Right ventricle myocardium inferior (tissue), 1 donor: ENCODE measurements around the gene SLC25A13. TPM values are rescaled to one million over a fixed set of nuclear protein-coding genes. Genes with fewer than 3 reads are reported as not detected.
"Not testable (repeated sequence)": the region's sequence is repeated elsewhere in the genome, so short reads cannot be mapped to it uniquely, and the experiment has no call there.

Experiments used
- ATAC-seq: fragments of 200-7000 bp; cut with Tn5 transposase; one replicate; pipeline ENCODE4 v1.9.1; 2020; ENCODE audit warnings: mild to moderate bottlenecking, moderate library complexity
- DNase-seq: peaks from one replicate; pipeline ENCODE4 v3.0.0; 2021; ENCODE audit errors: missing footprints
- intact Hi-C: fragments of 100-400 bp; cut with DNase I; formaldehyde crosslinking; loops from one replicate; pipeline ENCODE4 v1.11.0; 2022
- total RNA-seq: library from RNA; stranded (reverse); fragmentation: NEBNext Ultra II Directional; extraction: Animal tissue kit (Norgen Biotek cat#: 25700); gene quantifications from one replicate; pipeline ENCODE4 v1.2.1, GENCODE V29; 2021
- donor health status: DM: no; HTN: yes; CAD: no; lungs with severe emphysema.

Gene SLC25A13
- total RNA-seq, 1 donor from 2014 or later, result 10.7 TPM

GRCh38 chr7:96328016-96328415 is 6.1 kb upstream of the SLC25A13 start:
- ATAC-seq (no peak), DNase-seq (no peak)
- intact Hi-C loops, result loop anchor here (10.0 kb wide), 2 partner anchors 87 to 1927 kb away; partner anchors contain the start of gene TECPR1

GRCh38 chr7:96327429-96327828 is 5.5 kb upstream of the SLC25A13 start:
- ATAC-seq, result no peak
- DNase-seq, result no peak
- intact Hi-C loops, result loop anchor here (10.0 kb wide), 2 partner anchors 87 to 1927 kb away; partner anchors contain the start of gene TECPR1

- intact Hi-C loops, result loop anchor here (10.0 kb wide), 2 partner anchors 88 to 1928 kb away; partner anchors contain the start of gene TECPR1
- ATAC-seq, DNase-seq: not testable (repeated sequence)
Measured at GRCh38 chr7:96326752-96327151, 4.9 kb upstream of the SLC25A13 start.

DNA sequence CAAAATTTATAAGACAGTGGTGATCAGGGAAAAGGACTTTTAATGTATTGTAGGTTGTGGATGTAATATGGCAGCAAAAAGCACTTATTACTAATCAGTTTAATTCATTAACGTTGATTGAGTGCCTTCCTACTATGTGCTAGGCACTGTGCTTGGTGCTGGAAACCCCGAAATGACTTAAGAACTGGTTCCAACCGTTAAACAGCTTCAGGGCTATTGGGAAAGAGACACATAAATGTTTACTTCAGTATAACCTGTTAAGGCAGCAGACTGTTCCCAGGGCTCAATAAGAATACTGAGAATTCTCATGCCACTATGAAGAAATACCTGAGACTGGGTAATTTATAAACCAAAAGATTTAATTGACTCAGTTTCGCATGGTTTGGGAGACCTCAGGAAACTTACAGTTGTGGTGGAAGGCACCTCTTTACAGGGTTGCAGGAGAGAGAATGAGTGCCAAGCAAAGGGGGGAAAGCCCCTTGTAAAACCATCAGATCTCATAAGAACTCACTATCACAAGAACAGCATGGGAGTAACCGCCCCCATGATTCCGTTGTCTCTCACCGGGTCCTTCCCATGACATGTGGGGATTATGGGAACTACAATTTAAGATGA is 1.1 kb upstream of the SLC25A13 start:
- intact Hi-C loops, result loop anchor here (5.0 to 10.0 kb wide), 3 partner anchors 86 to 1932 kb away; partner anchors contain the start of gene TECPR1
- ATAC-seq, result no peak
- DNase-seq, result no peak

DNA sequence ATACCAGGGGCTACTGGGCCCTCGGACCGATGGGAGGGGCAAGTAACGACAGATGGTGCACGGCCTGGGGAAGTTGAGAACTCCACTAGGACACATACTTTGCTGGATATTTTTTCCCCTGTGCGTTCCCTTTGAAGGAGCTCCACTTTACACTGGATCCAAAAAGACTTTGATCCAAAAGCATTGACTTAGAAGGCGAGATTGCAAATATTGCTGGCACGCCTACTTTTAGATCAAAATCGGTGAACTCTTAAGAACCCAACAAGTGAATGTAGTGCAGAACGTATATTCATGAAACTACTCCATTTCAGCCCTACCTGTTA is 436 bp upstream of the SLC25A13 start:
- DNase-seq, result no peak
- ATAC-seq, result no peak
- intact Hi-C loops, result loop anchor here (5.0 to 10.0 kb wide), 3 partner anchors 85 to 1932 kb away; partner anchors contain the start of gene TECPR1

- intact Hi-C loops, result loop anchor here (5.0 to 10.0 kb wide), 3 partner anchors 84 to 1934 kb away; partner anchors contain the start of gene TECPR1
- ATAC-seq, result peak; percentile 86
- DNase-seq, result peak; percentile 90
Measured at GRCh38 chr7:96321031-96321657, 754 bp downstream of the SLC25A13 start.

- intact Hi-C loops, result loop anchor here (5.0 to 10.0 kb wide), 3 partner anchors 83 to 1934 kb away; partner anchors contain the start of gene TECPR1
- ATAC-seq, result no peak
- no peak for DNase-seq
Measured at GRCh38 chr7:96320442-96320841, 1.5 kb downstream of the SLC25A13 start.

- intact Hi-C loops, result no loop called here
- DNase-seq, result no peak
Measured at GRCh38 chr7:96319439-96319838, 2.5 kb downstream of the SLC25A13 start.

GRCh38 chr7:96316949-96317348 is 4.9 kb downstream of the SLC25A13 start:
- intact Hi-C loops, result no loop called here
- ATAC-seq, result no peak
- no peak for DNase-seq

More at GRCh38 chr7:96319439-96319838, 2.5 kb downstream of the SLC25A13 start:
- ATAC-seq, result no peak

GRCh38 chr7:96315125-96315512 is 6.8 kb downstream of the SLC25A13 start:
- intact Hi-C loops, result loop anchor here (1.0 kb wide), 1 partner anchor 16 kb away; no protein-coding TSS in a partner anchor
- DNase-seq (no peak), ATAC-seq (peak; percentile 39)

DNA sequence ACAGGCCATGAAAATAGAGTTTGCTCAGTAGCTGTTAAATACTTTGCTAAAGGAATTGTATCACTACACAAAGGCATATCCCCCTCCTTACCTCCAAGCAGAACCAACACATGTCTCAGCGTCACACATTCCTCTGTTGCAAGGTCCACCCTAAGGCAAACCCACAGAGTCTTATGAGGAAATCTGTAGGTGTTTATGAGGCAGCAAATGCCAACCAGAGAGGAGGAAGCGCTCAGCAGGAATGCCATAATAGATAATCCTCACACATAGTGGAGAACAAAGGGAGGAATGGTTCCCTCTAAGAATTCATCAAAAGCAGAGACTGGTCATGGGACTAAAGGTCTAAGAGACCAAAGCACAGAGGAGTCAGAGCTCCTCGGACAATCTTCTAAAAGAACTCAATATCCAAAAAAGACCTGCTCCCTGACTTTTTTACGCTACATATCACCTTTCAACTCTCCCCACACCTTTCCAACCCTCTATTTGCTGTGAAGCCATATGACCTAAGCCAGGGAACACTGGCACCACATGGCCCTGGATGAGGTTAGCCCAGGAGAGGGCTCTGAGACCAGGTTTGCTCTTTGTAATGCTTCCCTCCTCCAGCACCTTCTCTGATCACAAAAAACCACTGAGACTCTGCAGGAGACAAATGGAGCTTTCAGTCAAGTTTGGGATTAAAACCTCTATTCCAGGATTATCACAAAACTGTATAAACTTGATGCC is 7.3 kb downstream of the SLC25A13 start:
- ATAC-seq (no peak), DNase-seq (no peak)
- intact Hi-C loops, result loop anchor here (1.0 kb wide), 1 partner anchor 15 kb away; no protein-coding TSS in a partner anchor

- ATAC-seq (no peak), DNase-seq (no peak)
- intact Hi-C loops, result no loop called here
Measured at GRCh38 chr7:96313940-96314339, 8.0 kb downstream of the SLC25A13 start.

DNA sequence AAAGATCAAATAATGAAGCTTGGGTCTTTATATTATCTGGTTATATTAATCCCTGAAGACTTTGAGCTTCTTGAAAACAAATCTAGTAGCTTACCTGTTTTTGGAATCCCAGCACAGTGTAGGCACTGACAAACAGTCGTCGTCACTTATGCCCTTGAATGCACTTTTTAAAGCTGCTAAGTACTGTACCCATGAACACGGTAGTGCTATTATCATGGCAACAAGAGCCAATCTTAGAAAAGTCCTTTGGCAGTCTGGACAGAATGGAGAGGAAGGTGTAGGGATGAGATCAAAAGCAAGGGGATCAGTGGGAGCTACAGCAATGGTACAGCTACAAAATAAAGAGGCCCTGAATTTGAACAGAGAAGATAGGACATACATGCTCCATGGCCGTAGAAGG is 9.4 kb downstream of the SLC25A13 start:
- peak; percentile 42 for ATAC-seq
- DNase-seq, result no peak
- intact Hi-C loops, result no loop called here

GRCh38 chr7:96311967-96312366 is 9.9 kb downstream of the SLC25A13 start:
- peak; percentile 72 for DNase-seq
- ATAC-seq, result peak; percentile 83
- intact Hi-C loops, result no loop called here

DNA sequence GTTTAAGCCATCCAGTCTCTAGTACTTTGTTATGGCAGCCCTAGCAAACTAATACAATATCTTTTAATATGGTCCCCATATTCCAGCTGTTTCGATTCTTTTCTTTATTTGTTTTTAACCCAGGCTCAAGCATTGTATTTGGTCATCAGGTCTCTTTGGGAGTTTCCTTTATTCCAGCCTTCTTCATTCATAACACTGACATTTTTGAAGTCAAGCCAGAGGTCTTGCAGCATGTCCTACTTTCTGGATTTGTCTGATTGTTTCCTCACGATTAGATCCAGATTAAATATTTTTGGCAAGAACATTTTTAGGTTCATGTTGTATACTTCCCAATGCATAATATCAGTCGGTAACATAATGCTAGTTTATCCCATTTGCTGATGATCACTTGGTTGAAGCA is 11.8 kb downstream of the SLC25A13 start:
- peak; percentile 54 for ATAC-seq
- intact Hi-C loops, result no loop called here

DNA sequence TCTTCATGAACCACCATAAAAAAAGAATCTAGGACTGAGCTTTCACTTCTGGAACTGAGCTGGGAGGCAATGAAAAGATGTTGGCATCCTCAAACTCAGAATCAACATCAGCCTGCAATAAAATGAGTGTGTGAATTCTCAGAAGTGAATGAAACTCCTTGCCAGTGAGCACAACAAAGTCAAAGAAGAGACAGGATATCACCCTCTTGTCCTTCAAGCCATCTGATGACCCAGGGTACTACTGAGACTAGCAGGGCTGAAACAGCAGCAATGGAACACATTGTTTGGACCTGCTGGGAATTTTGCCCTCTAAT is 13.0 kb downstream of the SLC25A13 start:
- intact Hi-C loops, result no loop called here
- DNase-seq (no peak), ATAC-seq (no peak)

More for the DNA sequence above, 11.8 kb downstream of the SLC25A13 start:
- no peak for DNase-seq

- ATAC-seq, result no peak
- intact Hi-C loops, result no loop called here
- DNase-seq, result no peak
Measured at GRCh38 chr7:96308253-96308949, 13.5 kb downstream of the SLC25A13 start.

DNA sequence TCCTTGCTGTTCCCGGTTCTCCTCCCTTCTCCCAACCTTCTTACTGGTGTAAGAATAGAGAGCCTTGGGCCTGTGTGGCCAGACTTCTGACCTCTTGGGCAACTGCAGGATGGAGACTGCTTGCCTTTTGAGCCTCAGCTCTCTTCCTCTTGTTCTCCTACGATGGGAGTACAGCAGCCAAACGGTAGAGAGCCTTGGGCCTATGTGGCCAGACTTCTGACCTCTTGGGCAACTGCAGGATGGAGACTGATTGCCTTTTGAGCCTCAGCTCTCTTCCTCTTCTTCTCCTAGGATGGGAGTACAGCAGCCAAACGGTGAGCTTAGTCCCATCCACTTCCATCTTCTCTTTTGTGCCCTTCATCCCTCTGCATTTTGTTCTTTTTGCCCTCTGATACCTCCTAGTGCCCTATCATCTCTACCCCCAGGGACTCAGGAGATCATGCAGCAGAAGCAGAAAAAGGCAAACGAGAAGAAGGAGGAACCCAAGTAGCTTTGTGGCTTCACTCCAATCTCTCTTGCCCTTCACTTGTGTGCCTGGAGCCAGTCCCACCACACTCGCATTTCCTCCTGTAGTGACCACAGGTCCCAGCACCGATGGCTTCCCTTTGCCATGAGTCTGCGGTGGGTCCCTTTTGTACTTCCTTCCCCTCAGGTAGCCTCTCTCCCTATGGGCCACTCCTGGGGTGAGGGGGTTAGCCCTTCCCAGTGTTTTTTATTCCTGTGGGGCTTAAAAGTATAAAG is 15.3 kb downstream of the SLC25A13 start:
- DNase-seq (no peak), ATAC-seq (no peak)
- intact Hi-C loops, result no loop called here
